ENCODE results near the gene REEP1.

The REEP1 gene

GRCh38 chr2:86280191-86280667 is 57.2 kb downstream of the REEP1 start:
- no peak for TF ChIP-seq CTCF (IDR thresholded peaks at IDR 0.05)

DNA sequence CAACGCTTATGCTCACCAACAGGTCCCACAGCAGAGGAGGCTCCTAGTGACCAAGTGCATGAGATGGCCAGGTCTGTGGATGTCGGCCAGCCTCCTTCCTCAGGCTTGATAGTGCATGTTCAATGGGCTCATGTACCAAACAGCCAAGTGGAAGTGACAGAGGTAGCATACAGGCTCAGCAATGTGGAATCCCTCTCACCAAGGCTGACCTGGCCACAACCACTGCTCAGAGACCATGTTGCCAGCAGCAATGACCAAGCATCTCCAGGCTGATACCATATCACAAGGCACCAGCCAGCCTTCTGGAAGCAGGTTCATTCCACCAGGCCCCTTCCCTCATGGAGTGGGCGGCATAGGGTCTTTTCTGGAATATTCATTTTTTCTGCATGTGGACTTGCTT is 61.5 kb downstream of the REEP1 start:
- no peak for TF ChIP-seq CTCF (IDR thresholded peaks at IDR 0.05)

DNA sequence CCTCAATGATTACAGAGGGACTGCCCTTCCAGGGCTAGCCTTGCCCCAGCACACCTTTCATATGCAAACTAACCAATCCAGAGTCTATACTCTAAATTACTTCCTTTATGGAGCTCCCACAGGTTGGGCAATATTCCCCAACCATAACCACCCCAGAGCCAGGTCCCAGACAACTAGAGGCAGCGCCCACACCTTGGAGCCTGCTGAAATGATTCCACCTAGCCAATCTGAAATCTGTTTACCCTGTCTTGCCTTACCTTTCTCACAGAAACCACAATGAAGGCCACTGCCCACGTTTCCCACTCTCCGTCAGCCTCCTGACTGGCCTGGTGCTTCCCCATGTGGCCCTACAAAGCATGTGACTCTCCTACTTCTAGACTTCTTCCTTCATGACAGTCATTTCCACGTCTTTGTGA is 62.0 kb downstream of the REEP1 start:
- no peak for TF ChIP-seq CTCF (IDR thresholded peaks at IDR 0.05)

GRCh38 chr2:86274918-86275275 is 62.5 kb downstream of the REEP1 start:
- TF ChIP-seq CTCF (IDR thresholded peaks at IDR 0.05), result no peak

- TF ChIP-seq CTCF (IDR thresholded peaks at IDR 0.05), result no peak
Measured at GRCh38 chr2:86274265-86274917, 63.0 kb downstream of the REEP1 start.

GRCh38 chr2:86272111-86272510 is 65.3 kb downstream of the REEP1 start:
- TF ChIP-seq CTCF (IDR thresholded peaks at IDR 0.05), result no peak

GRCh38 chr2:86271248-86271647 is 66.2 kb downstream of the REEP1 start:
- no peak for TF ChIP-seq CTCF (IDR thresholded peaks at IDR 0.05)

DNA sequence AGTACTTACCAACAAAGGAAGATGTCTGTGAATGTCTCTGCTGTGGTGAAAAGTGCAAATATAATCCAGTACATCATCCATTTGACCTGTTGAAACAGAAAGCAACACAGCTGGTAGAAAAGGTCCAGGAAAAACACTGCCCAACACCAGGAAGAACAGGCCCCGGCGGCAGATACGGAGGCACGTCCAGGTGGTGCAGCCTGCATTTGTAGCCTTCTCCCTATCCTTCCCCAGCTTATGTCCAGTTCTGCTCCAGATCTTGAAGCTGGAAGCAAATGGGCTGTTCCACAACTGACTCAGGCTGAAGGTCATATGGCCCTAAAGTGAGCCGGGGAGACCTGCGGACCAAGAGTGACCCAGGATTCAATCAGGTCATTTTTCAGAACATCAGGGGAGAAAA is 73.5 kb downstream of the REEP1 start:
- TF ChIP-seq CTCF (IDR thresholded peaks at IDR 0.05), result no peak

All from LNCAP (cell line).